HCT116 (cell line): ENCODE data around the gene TIMM21.

Experiments
- CTCF ChIP-seq, 3 experiments: fragments of 200-600 bp in 1 of 3; sonication (generic) in 1 of 3; IDR thresholded peaks in 2 of 3; conservative IDR thresholded peaks in 1 of 3; 2 replicates each; pipeline ENCODE4 v1.5.1; 2012 to 2017; ENCODE audit warnings: low read depth in 2 of 3, low read length in 2 of 3, antibody characterized with exemption in 1 of 3, borderline replicate concordance in 1 of 3, control low read depth in 1 of 3, mild to moderate bottlenecking in 1 of 3, mixed read lengths in 1 of 3, mixed run types in 1 of 3, moderate library complexity in 1 of 3; ENCODE audit not compliant: insufficient read depth in 1 of 3
- EGR1 ChIP-seq: IDR thresholded peaks from 2 replicates; pipeline ENCODE4 v1.6.1; 2012; ENCODE audit warnings: low read depth
- EZH2 ChIP-seq: fragments of 200-600 bp; sonication (generic); IDR thresholded peaks from 2 replicates; pipeline ENCODE4 v1.6.1; 2017; ENCODE audit warnings: antibody characterized with exemption, mixed run types
- EZH2phosphoT487 ChIP-seq: fragments of 200-600 bp; IDR thresholded peaks from 2 replicates; pipeline ENCODE4 v1.6.1; 2018; ENCODE audit warnings: antibody characterized with exemption, borderline replicate concordance
- JUND ChIP-seq: IDR thresholded peaks from 2 replicates; pipeline ENCODE4 v1.6.1; 2012
- MAX ChIP-seq: IDR thresholded peaks from 2 replicates; pipeline ENCODE4 v1.6.1; 2012
- POLR2A ChIP-seq: IDR thresholded peaks from 2 replicates; pipeline ENCODE4 v1.7.0; 2011; ENCODE audit warnings: borderline replicate concordance; ENCODE audit not compliant: insufficient read depth, insufficient read length; ENCODE audit errors: extremely low read depth
- SP1 ChIP-seq: IDR thresholded peaks from 2 replicates; pipeline ENCODE4 v1.6.1; 2012; ENCODE audit warnings: low read depth
- ZFX ChIP-seq: fragments of 450-650 bp; IDR thresholded peaks from 2 replicates; pipeline ENCODE4 v1.6.1; 2017
- ZNF274 ChIP-seq: fragments of 200-500 bp; sonication (Bioruptor generic); IDR thresholded peaks from 2 replicates; pipeline ENCODE4 v1.6.1; 2014; ENCODE audit warnings: mild to moderate bottlenecking, low read depth, low read length, inconsistent platforms

- no peak for TF ChIP-seq ZFX
- no peak for TF ChIP-seq SP1
- no peak for TF ChIP-seq JUND
- peak in 2 of 3 experiments; percentile 25 to 39; a peak in 3 of 6 replicates for TF ChIP-seq CTCF (IDR thresholded peaks at IDR 0.05 in 2 of 3, conservative IDR thresholded peaks at IDR 0.05 in 1 of 3; ENCODE audit: borderline replicate concordance in 1 of 3, insufficient read depth in 1 of 3, low read depth in 2 of 3, low read length in 2 of 3)
- TF ChIP-seq ZNF274: no peak
- no peak for TF ChIP-seq POLR2A
- no peak for TF ChIP-seq EGR1
- TF ChIP-seq EZH2phosphoT487: no peak
- no peak for TF ChIP-seq EZH2
- TF ChIP-seq MAX: no peak
These were observed 4.5 kb downstream of the TIMM21 start for GRCh38 chr18:74152857-74153256.
